Small intestine (tissue), 7 donors: Measurements from ENCODE around the gene ZNF473. TPM values are rescaled to one million over a fixed set of nuclear protein-coding genes. Genes with fewer than 3 reads are reported as not detected.
"Not testable (repeated sequence)": the region's sequence is repeated elsewhere in the genome, so short reads cannot be mapped to it uniquely, and the experiment has no call there.

Source experiments
- DNase-seq, 2 donors: peaks; one replicate each; pipeline versions ENCODE4 v3.0.0 to v3.0.0-alpha.2; 2013
- FAIRE-seq: peaks from 2 replicates; lab custom pipeline; 2012; peaks lifted over from hg19 to GRCh38; lab: Jason Lieb, UNC
- H3K27ac ChIP-seq, 3 donors: one replicate each; pipeline ENCODE4 v1.5.1; 2013; ENCODE audit warnings: low read length in 2 of 3, mild to moderate bottlenecking in 2 of 3, control low read depth in 1 of 3, inconsistent platforms in 1 of 3, low read depth in 1 of 3, moderate library complexity in 1 of 3
- H3K27me3 ChIP-seq, 3 donors: one replicate each; pipeline ENCODE4 v1.6.1; 2013; ENCODE audit warnings: low read length in 3 of 3, inconsistent platforms in 1 of 3; ENCODE audit not compliant: control insufficient read depth in 3 of 3, insufficient read depth in 3 of 3
- H3K36me3 ChIP-seq, 3 donors: one replicate each; pipeline ENCODE4 v1.6.1; 2013; ENCODE audit warnings: low read length in 3 of 3, inconsistent platforms in 1 of 3, low read depth in 1 of 3, mild to moderate bottlenecking in 1 of 3, moderate library complexity in 1 of 3; ENCODE audit not compliant: control insufficient read depth in 3 of 3, insufficient read depth in 2 of 3
- H3K4me1 ChIP-seq, 3 donors: one replicate each; pipeline ENCODE4 v1.6.1; 2013; ENCODE audit warnings: low read length in 2 of 3, inconsistent platforms in 1 of 3, low read depth in 1 of 3, mild to moderate bottlenecking in 1 of 3, moderate library complexity in 1 of 3; ENCODE audit not compliant: control insufficient read depth in 3 of 3, insufficient read depth in 2 of 3
- H3K4me3 ChIP-seq, 3 donors: one replicate each; pipeline ENCODE4 v1.5.1; 2013; ENCODE audit warnings: low read length in 3 of 3, control low read depth in 1 of 3, inconsistent platforms in 1 of 3, low read depth in 1 of 3, mild to moderate bottlenecking in 1 of 3, moderate library complexity in 1 of 3
- H3K9me3 ChIP-seq, 2 donors: one replicate each; pipeline ENCODE4 v1.6.1; 2013; ENCODE audit warnings: low read depth in 1 of 2, low read length in 1 of 2; ENCODE audit not compliant: control insufficient read depth in 2 of 2, insufficient read depth in 1 of 2
- WGBS, 3 donors: extraction: QIAGEN DNeasy Blood & Tissue Kit; methylation state at CpG; one replicate each; pipeline ENCODE4 v1.1.7; 2013; 5-methylcytosine and 5-hydroxymethylcytosine counted together
- polyA plus RNA-seq, 4 donors: library from polyadenylated mRNA; stranded (reverse) in 3 of 4; unstranded in 1 of 4; fragments of 200-250 nt in 3 of 4; fragments of 120-200 nt in 1 of 4; gene quantifications; one replicate each; pipeline versions ENCODE4 v1.2.1 to v1.2.3, GENCODE V29; 2013
- donor health status: healthy with polysubstance abuse.
- donor health status: control.
- donor health status: control.
- donor health status: Bipolar disorder and iron deficiency.
- donor health status: healthy.

Gene ZNF473
- polyA plus RNA-seq, 4 donors: 1.6 to 7.2 (median 2.3) TPM

GRCh38 chr19:50044922-50045321 lies 19.1 kb downstream of the ZNF473 start:
- H3K36me3 ChIP-seq: peaks cover 25 to 60% (median 44%) of the 10 kb centered on the region in 3 donors
- FAIRE-seq (no peak), DNase-seq (no peak)
- WGBS, 3 donors: 98 to 99% (median 98%) methylated on average over 7 of the region's 7 CpGs
- no peak overlapping the region for H3K27ac ChIP-seq
- H3K9me3 ChIP-seq: peaks cover 4 to 67% of the 10 kb centered on the region in 2 donors
- no peaks in the 10 kb centered on the region for H3K4me1 ChIP-seq
- H3K4me3 ChIP-seq: no peak overlapping the region
- no peaks in the 10 kb centered on the region for H3K27me3 ChIP-seq

- Histone ChIP-seq H3K27ac (no peak overlapping the region), H3K4me1 (peaks cover 0 to 3% (median 0%) of the 10 kb centered on the region in 3 donors), H3K4me3 (no peak overlapping the region), H3K9me3 (peaks cover 4 to 61% of the 10 kb centered on the region in 2 donors), H3K36me3 (peaks cover 24 to 40% (median 36%) of the 10 kb centered on the region in 3 donors), H3K27me3 (peaks cover 0 to 4% (median 0%) of the 10 kb centered on the region in 3 donors)
- WGBS, 3 donors: 76 to 93% (median 89%) methylated on average over 14 of the region's 14 CpGs
- DNase-seq: peak; percentile 6 to 33
- FAIRE-seq: no peak
These were observed 21.1 kb downstream of the ZNF473 start for GRCh38 chr19:50046649-50047503.

- Histone ChIP-seq H3K27ac (no peak overlapping the region), H3K27me3 (peaks cover 0 to 4% (median 0%) of the 10 kb centered on the region in 3 donors), H3K9me3 (peaks cover 4 to 53% of the 10 kb centered on the region in 2 donors), H3K36me3 (peaks cover 21 to 32% (median 28%) of the 10 kb centered on the region in 3 donors), H3K4me1 (peaks cover 0 to 3% (median 0%) of the 10 kb centered on the region in 3 donors), H3K4me3 (no peak overlapping the region)
- no peak for FAIRE-seq
- DNase-seq: no peak
- WGBS, 3 donors: 94 to 97% (median 97%) methylated on average over 4 of the region's 4 CpGs
These were observed 21.9 kb downstream of the ZNF473 start for GRCh38 chr19:50047671-50048070.

GRCh38 chr19:50050406-50051227 lies 24.8 kb downstream of the ZNF473 start:
- H3K27ac ChIP-seq: peak overlapping the region in 2 of 3 donors; percentile 50 to 78
- peaks cover 0 to 3% (median 0%) of the 10 kb centered on the region in 3 donors for H3K4me1 ChIP-seq
- peaks cover 1 to 25% of the 10 kb centered on the region in 2 donors for H3K9me3 ChIP-seq
- peak overlapping the region; percentile 30 to 46 (median 32) for H3K4me3 ChIP-seq
- FAIRE-seq: no peak
- H3K27me3 ChIP-seq: peaks cover 0 to 4% (median 0%) of the 10 kb centered on the region in 3 donors
- peaks cover 2 to 15% (median 8%) of the 10 kb centered on the region in 3 donors for H3K36me3 ChIP-seq
- peak; percentile 43 to 89 for DNase-seq
- WGBS, 3 donors: 1 to 8% (median 5%) methylated on average over 52 of the region's 52 CpGs

GRCh38 chr19:50051228-50051895 lies 25.6 kb downstream of the ZNF473 start:
- H3K9me3 ChIP-seq: peaks cover 0 to 17% of the 10 kb centered on the region in 2 donors
- FAIRE-seq, H3K4me1 ChIP-seq, H3K27ac ChIP-seq, H3K36me3 ChIP-seq, DNase-seq, H3K27me3 ChIP-seq: not testable (repeated sequence)
- peak overlapping the region in 1 of 3 donors; percentile 32 for H3K4me3 ChIP-seq
- WGBS, 3 donors: 44 to 59% (median 57%) methylated on average over 16 of the region's 16 CpGs

GRCh38 chr19:50051964-50052363 lies 26.2 kb downstream of the ZNF473 start:
- no peak overlapping the region for H3K27ac ChIP-seq

GRCh38 chr19:50053119-50053518 lies 27.3 kb downstream of the ZNF473 start:
- H3K27me3 ChIP-seq: peaks cover 0 to 4% (median 0%) of the 10 kb centered on the region in 3 donors
- no peak overlapping the region for H3K4me3 ChIP-seq
- H3K9me3 ChIP-seq: peaks cover 1 to 6% of the 10 kb centered on the region in 2 donors
- no peak for DNase-seq
- H3K36me3 ChIP-seq: no peaks in the 10 kb centered on the region
- FAIRE-seq: no peak
- 75 to 76% (median 76%) methylated on average over 4 of the region's 4 CpGs for WGBS, 3 donors
- no peak overlapping the region for H3K27ac ChIP-seq
- peaks cover 0 to 3% (median 0%) of the 10 kb centered on the region in 3 donors for H3K4me1 ChIP-seq

More at GRCh38 chr19:50051964-50052363, 26.2 kb downstream of the ZNF473 start:
- no peak for FAIRE-seq
- H3K27me3 ChIP-seq: peaks cover 0 to 4% (median 0%) of the 10 kb centered on the region in 3 donors
- WGBS, 3 donors: 65 to 79% (median 76%) methylated on average over 7 to 8 of the region's 8 CpGs
- H3K36me3 ChIP-seq: peaks cover 0 to 2% (median 0%) of the 10 kb centered on the region in 3 donors
- no peak for DNase-seq
- H3K9me3 ChIP-seq: peaks cover 0 to 11% of the 10 kb centered on the region in 2 donors
- H3K4me1 ChIP-seq: peaks cover 0 to 3% (median 0%) of the 10 kb centered on the region in 3 donors
- no peak overlapping the region for H3K4me3 ChIP-seq
